ENCODE data around the gene SUGT1.

DNA sequence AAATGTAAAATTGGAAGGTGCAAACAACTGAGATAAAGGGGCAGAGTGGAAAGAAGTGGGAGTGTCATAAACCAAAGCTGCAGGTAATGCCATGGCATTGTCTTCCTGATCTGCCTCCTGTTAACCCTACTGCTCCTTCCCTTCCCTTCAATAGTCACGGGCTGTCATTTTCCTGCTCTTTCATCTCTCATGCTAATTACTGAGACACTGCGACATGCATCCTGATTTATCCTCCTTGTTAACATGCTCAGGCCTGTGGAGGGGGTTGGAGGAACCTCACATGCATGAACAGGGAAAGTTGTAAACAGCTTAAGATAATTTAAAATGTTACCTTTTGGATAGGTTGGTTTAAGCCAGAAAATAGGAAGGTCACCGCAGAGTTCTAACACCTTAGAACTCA lies 59.7 kb downstream of the SUGT1 start:
- TF ChIP-seq, protein P1, sequence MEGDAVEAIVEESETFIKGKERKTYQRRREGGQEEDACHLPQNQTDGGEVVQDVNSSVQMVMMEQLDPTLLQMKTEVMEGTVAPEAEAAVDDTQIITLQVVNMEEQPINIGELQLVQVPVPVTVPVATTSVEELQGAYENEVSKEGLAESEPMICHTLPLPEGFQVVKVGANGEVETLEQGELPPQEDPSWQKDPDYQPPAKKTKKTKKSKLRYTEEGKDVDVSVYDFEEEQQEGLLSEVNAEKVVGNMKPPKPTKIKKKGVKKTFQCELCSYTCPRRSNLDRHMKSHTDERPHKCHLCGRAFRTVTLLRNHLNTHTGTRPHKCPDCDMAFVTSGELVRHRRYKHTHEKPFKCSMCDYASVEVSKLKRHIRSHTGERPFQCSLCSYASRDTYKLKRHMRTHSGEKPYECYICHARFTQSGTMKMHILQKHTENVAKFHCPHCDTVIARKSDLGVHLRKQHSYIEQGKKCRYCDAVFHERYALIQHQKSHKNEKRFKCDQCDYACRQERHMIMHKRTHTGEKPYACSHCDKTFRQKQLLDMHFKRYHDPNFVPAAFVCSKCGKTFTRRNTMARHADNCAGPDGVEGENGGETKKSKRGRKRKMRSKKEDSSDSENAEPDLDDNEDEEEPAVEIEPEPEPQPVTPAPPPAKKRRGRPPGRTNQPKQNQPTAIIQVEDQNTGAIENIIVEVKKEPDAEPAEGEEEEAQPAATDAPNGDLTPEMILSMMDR (conservative IDR thresholded peaks at IDR 0.05; ENCODE audit: low read length): no peak
- no peak for TF ChIP-seq EZH2phosphoT487 (IDR thresholded peaks at IDR 0.05; ENCODE audit: borderline replicate concordance)

All from Loucy (cell line).